K562 (cell line): Measurements from ENCODE around the gene KCNJ4. TPM values are rescaled to one million over a fixed set of nuclear protein-coding genes. Genes with fewer than 3 reads are reported as not detected.

Source experiments
- ATAC-seq: fragments of 200-7000 bp; cut with Tn5 transposase; 3 replicates; pipeline ENCODE4 v1.9.1; 2020; ENCODE audit warnings: moderate library complexity
- BruUV-seq: library from RNA; stranded (reverse); fragments of 400-500 nt; replicated peaks from 2 replicates; lab custom pipeline; 2021; lab: Mats Ljungman, UMichigan
- CTCF ChIA-PET: fragments of 300-600 bp; formaldehyde crosslinking; extraction: SDS; loops from one replicate; lab custom pipeline; 2021; ENCODE audit warnings: low intra/inter-chr PET ratio; lab: Yijun Ruan, JAX
- POLR2A ChIA-PET: fragments of 300-600, 350-650 bp; sonication (Branson Sonifier 250); formaldehyde crosslinking; extraction: SDS; loops from one replicate; lab custom pipeline; 2021; ENCODE audit warnings: antibody characterized with exemption, inconsistent platforms; lab: Yijun Ruan, JAX
- DNase-seq, 4 experiments: peaks; one replicate each; pipeline versions ENCODE4 v3.0.0 to v3.0.0-alpha.2; 2011 to 2018; ENCODE audit warnings: low spot score in 3 of 4, mixed read lengths in 3 of 4; ENCODE audit errors: extremely low read depth in 1 of 4
- FAIRE-seq: peaks from 2 replicates; lab custom pipeline; 2011; peaks lifted over from hg19 to GRCh38; lab: Jason Lieb, UNC
- H2AFZ ChIP-seq: 2 replicates; pipeline ENCODE4 v1.6.0; 2011; ENCODE audit warnings: low read depth, low read length, control low read depth, inconsistent platforms
- H3K27ac ChIP-seq: fragments of 200-600 bp; 3 replicates; pipeline ENCODE4 v1.8.0; 2011; ENCODE audit warnings: low read depth, mild to moderate bottlenecking, control low read depth, inconsistent platforms, low read length, moderate library complexity, mixed read lengths; ENCODE audit errors: extremely low read depth
- H3K27me3 ChIP-seq, 2 experiments: fragments of 300-600 bp in 1 of 2; 2 replicates in 1 of 2; 3 replicates in 1 of 2; pipeline versions ENCODE4 v1.6.0 to v1.8.0; 2011; ENCODE audit warnings: inconsistent platforms in 2 of 2, low read length in 2 of 2, mild to moderate bottlenecking in 1 of 2, mixed read lengths in 1 of 2, moderate library complexity in 1 of 2; ENCODE audit not compliant: control insufficient read depth in 2 of 2, insufficient read depth in 2 of 2
- H3K36me3 ChIP-seq: fragments of 300-600 bp; 3 replicates; pipeline ENCODE4 v1.8.0; 2011; ENCODE audit warnings: mild to moderate bottlenecking, low read length, inconsistent platforms; ENCODE audit not compliant: control insufficient read depth, insufficient read depth
- H3K4me1 ChIP-seq, 2 experiments: fragments of 200-600 bp in 1 of 2; replicated peaks in 1 of 2; 2 replicates in 1 of 2; 3 replicates in 1 of 2; pipeline versions ENCODE4 v1.5.1 to v1.8.0; 2011; ENCODE audit warnings: inconsistent platforms in 2 of 2, low read length in 2 of 2, mild to moderate bottlenecking in 1 of 2, mixed read lengths in 1 of 2, moderate library complexity in 1 of 2; ENCODE audit not compliant: control insufficient read depth in 2 of 2, insufficient read depth in 2 of 2
- H3K4me2 ChIP-seq: 2 replicates; pipeline ENCODE4 v1.6.1; 2011; ENCODE audit warnings: low read length, control low read depth, inconsistent platforms, mixed read lengths; ENCODE audit not compliant: insufficient read depth
- H3K4me3 ChIP-seq: fragments of 200-600 bp; sonication (generic), shearing (Covaris generic); 2 replicates; pipeline ENCODE4 v1.5.1; 2016; ENCODE audit warnings: control low read depth, inconsistent platforms
- H3K79me2 ChIP-seq: fragments of 200-600 bp; 3 replicates; pipeline ENCODE4 v1.8.0; 2011; ENCODE audit warnings: low read length, inconsistent platforms; ENCODE audit not compliant: control insufficient read depth, insufficient read depth
- H3K9ac ChIP-seq, 2 experiments: 2 replicates each; pipeline versions ENCODE4 v1.6.0 to v1.6.1; 2011; ENCODE audit warnings: low read depth in 2 of 2, low read length in 2 of 2, control low read depth in 1 of 2, inconsistent platforms in 1 of 2, mild to moderate bottlenecking in 1 of 2, mixed read lengths in 1 of 2; ENCODE audit not compliant: insufficient read depth in 1 of 2
- H3K9me1 ChIP-seq: one replicate; pipeline ENCODE4 v1.6.0; 2011; ENCODE audit warnings: inconsistent platforms, mild to moderate bottlenecking, low read length, moderate library complexity; ENCODE audit not compliant: control insufficient read depth, insufficient read depth
- H3K9me3 ChIP-seq: replicated peaks from 2 replicates; pipeline ENCODE4 v1.5.1; 2011; ENCODE audit warnings: low read depth, low read length, inconsistent platforms; ENCODE audit not compliant: control insufficient read depth, insufficient read depth
- H4K20me1 ChIP-seq: replicated peaks from 2 replicates; pipeline ENCODE4 v1.6.1; 2011; ENCODE audit warnings: low read length, inconsistent platforms, mixed read lengths; ENCODE audit not compliant: control insufficient read depth, insufficient read depth
- EZH2 ChIP-seq: IDR thresholded peaks from 2 replicates; pipeline ENCODE4 v1.6.1; 2012; ENCODE audit warnings: low read depth, mild to moderate bottlenecking, inconsistent platforms, low read length, borderline replicate concordance
- L3MBTL2 ChIP-seq: fragments of 450-650 bp; IDR thresholded peaks from 2 replicates; pipeline ENCODE4 v1.6.1; 2016; ENCODE audit warnings: mild to moderate bottlenecking, moderate library complexity
- ZNF121 ChIP-seq: sonication (generic); formaldehyde crosslinking; conservative IDR thresholded peaks from 2 replicates; pipeline ENCODE4 v1.8.0; 2022; ENCODE audit warnings: missing genetic modification reagents
- WGBS: fragments of 100-300 bp; shearing (Covaris generic); methylation state at CpG from one replicate; pipeline ENCODE4 v1.1.6; 2016; ENCODE audit warnings: low coverage, mixed read lengths; ENCODE audit not compliant: insufficient coverage; ENCODE audit errors: missing lambda C conversion rate; 5-methylcytosine and 5-hydroxymethylcytosine counted together
- in situ Hi-C: fragments of 300-500 bp; cut with MboI; formaldehyde crosslinking; loops from 4 replicates; pipeline ENCODE4 v1.15.0; 2018; ENCODE audit warnings: inconsistent platforms, mixed read lengths
- intact Hi-C: fragments of 100-400 bp; cut with micrococcal nuclease; formaldehyde crosslinking; loops from 2 replicates; pipeline ENCODE4 v1.14.2; 2022
- polyA plus RNA-seq, 8 experiments: library from polyadenylated mRNA; depleted of rRNA in 4 of 8; stranded (reverse) in 5 of 8; unstranded in 3 of 8; fragments of >200 nt; fragmentation: Nextera tagmentation in 2 of 8; fragmentation: Illumina TruSeq in 1 of 8; extraction: Ambion mirVana in 2 of 8; extraction: Trizol in 1 of 8; gene quantifications; 2 replicates each; pipeline versions ENCODE4 v1.2.1 to v1.2.3, GENCODE V29; 2011 to 2014; ENCODE audit warnings: inconsistent platforms in 1 of 8, missing spikeins in 1 of 8
- total RNA-seq, 7 experiments: library from RNA; depleted of rRNA in 6 of 7; stranded (reverse); fragments of >200 nt in 6 of 7; fragmentation: Illumina TruSeq in 2 of 7; extraction: Trizol in 2 of 7; gene quantifications; 2 replicates each; pipeline versions ENCODE4 v1.2.1 to v1.2.3, GENCODE V29; 2011 to 2021; ENCODE audit warnings: low replicate concordance in 1 of 7
- TF ChIP-seq, protein P1 (sequence below): sonication (generic); formaldehyde crosslinking; IDR thresholded peaks from 2 replicates; pipeline ENCODE4 v1.8.0; 2022; ENCODE audit warnings: missing genetic modification reagents, mild to moderate bottlenecking, moderate library complexity, borderline replicate concordance

Gene KCNJ4
- total and polyA plus RNA-seq, 9 of the 15 experiments (the other 6 are each of a cell fraction or from before 2014, with no cell fraction given): 0.07 to 0.55 (median 0.09) TPM; not detected in 4

DNA sequence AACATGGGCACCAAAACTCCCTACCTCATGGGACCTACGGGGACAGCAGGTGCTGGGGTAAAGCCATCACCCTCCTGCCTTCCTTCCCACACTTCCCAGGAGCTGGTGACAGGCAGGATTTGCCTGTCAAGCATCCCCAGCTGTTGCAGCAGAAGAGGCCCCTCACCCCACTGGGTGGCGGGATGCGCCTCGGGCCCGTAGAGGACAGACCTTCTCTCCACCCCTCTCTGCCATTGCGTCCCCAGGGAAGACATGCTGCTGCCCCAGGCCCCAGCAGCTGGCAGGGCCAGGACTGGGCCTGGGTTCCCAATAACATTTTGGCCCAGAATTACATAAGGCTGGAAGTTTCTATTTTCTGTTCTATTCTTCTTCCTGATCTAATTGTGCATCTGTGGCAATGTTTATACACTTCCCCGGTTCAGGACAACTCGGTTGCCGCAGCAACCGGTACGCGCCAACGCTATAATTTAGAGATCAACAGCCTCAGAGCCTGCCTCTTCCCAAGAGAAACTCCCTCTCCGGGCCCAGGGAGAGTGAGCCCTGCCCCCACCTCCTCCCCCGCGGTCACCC lies 25.4 kb downstream of the KCNJ4 start:
- POLR2A ChIA-PET: no interaction called here
- CTCF ChIA-PET: no interaction called here

DNA sequence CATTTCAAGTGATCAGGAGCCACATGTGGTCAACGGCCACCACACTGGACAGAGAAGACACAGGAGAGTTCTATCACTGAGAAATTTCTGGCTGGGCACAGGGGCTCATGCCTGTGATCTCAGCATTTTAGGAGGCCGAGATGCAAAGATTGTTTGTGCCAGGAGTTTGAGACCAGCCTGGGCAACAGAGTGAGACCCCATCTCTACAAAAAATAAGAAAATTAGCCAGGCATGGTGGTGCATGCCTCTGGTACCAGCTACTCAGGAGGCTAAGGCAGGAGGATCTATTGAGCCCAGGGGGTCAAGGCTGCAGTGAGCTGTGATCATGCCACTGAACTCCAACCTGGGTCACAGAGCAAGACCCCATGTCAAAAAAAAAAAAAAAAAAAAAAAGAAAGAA lies 26.3 kb downstream of the KCNJ4 start:
- H3K9me3 ChIP-seq: no peaks in the 10 kb centered on the region
- no peak overlapping the region for H3K27ac ChIP-seq
- H3K4me3 ChIP-seq: no peak overlapping the region
- no peak for DNase-seq
- 17% methylated on average over 2 of the region's 2 CpGs for WGBS
- H4K20me1 ChIP-seq: no peaks in the 10 kb centered on the region
- no peaks in the 10 kb centered on the region for H3K36me3 ChIP-seq
- POLR2A ChIA-PET: no interaction called here
- no TSS peak for BruUV-seq
- H2AFZ ChIP-seq: no peak overlapping the region
- intact Hi-C loops (no loop called here), in situ Hi-C loops (no loop called here)
- H3K4me2 ChIP-seq: no peak overlapping the region
- no peak for ATAC-seq
- H3K79me2 ChIP-seq: no peaks in the 10 kb centered on the region
- CTCF ChIA-PET: no interaction called here
- H3K4me1 ChIP-seq: peaks cover 0 to 22% of the 10 kb centered on the region in 2 experiments; a peak in 2 of 5 replicates
- no peaks in the 10 kb centered on the region; a peak in 1 of 5 replicates for H3K27me3 ChIP-seq
- TF ChIP-seq ZNF121 (CRISPR knock-in tag) (peak; percentile 58; the same call in 1 of the 2 replicates), EZH2 (no peak)
- no peak for FAIRE-seq
- no peak overlapping the region for H3K9ac ChIP-seq
- H3K9me1 ChIP-seq: no peaks in the 10 kb centered on the region

More for the DNA sequence above, 25.4 kb downstream of the KCNJ4 start:
- no peaks in the 10 kb centered on the region for H3K9me1 ChIP-seq
- H3K9ac ChIP-seq: no peak overlapping the region
- H3K79me2 ChIP-seq: no peaks in the 10 kb centered on the region
- no peak overlapping the region for H3K27ac ChIP-seq
- no peaks in the 10 kb centered on the region; a peak in 1 of 5 replicates for H3K27me3 ChIP-seq
- 41% methylated on average over 10 of the region's 16 CpGs for WGBS
- FAIRE-seq (no peak), ATAC-seq (no peak), DNase-seq (no peak)
- H3K9me3 ChIP-seq: no peaks in the 10 kb centered on the region
- no peak overlapping the region for H3K4me2 ChIP-seq
- H2AFZ ChIP-seq: no peak overlapping the region
- H3K4me1 ChIP-seq: peaks cover 0 to 22% of the 10 kb centered on the region in 2 experiments; a peak in 2 of 5 replicates
- intact Hi-C loops: no loop called here
- no peaks in the 10 kb centered on the region for H4K20me1 ChIP-seq
- BruUV-seq: no TSS peak
- TF ChIP-seq, protein P1, sequence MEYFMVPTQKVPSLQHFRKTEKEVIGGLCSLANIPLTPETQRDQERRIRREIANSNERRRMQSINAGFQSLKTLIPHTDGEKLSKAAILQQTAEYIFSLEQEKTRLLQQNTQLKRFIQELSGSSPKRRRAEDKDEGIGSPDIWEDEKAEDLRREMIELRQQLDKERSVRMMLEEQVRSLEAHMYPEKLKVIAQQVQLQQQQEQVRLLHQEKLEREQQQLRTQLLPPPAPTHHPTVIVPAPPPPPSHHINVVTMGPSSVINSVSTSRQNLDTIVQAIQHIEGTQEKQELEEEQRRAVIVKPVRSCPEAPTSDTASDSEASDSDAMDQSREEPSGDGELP (CRISPR knock-in tag): 0 out of 2 replicates have a peak, but pooled peaks have one; percentile 12
- no peak for TF ChIP-seq L3MBTL2
- in situ Hi-C loops: no loop called here
- H3K4me3 ChIP-seq: no peak overlapping the region
- no peaks in the 10 kb centered on the region for H3K36me3 ChIP-seq
